GM12891 (cell line): ENCODE measurements around the gene WDR90.

Experiments used
- POLR2A ChIP-seq: IDR thresholded peaks from 2 replicates; pipeline ENCODE4 v1.6.1; 2011; ENCODE audit warnings: low read depth, low read length, control low read depth
- SPI1 ChIP-seq: IDR thresholded peaks from 2 replicates; pipeline ENCODE4 v1.6.1; 2011; ENCODE audit warnings: low read depth, low read length, control low read depth

GRCh38 chr16:711084-711483 lies 61.9 kb downstream of the WDR90 start:
- TF ChIP-seq POLR2A (no peak), SPI1 (no peak)
